ENCODE data around the gene ITGAD.
A peak's percentile ranks its signal among the peaks of the same experiment; 100 is the strongest.

ITGAD gene

GRCh38 chr16:31459687-31460581 lies 66.8 kb downstream of the ITGAD start:
- ATAC-seq = peak; percentile 82
- TF ChIP-seq TOX (CRISPR knock-in tag; IDR thresholded peaks at IDR 0.05; ENCODE audit: borderline replicate concordance) (no peak), CREB5 (CRISPR knock-in tag; IDR thresholded peaks at IDR 0.05; ENCODE audit: low read depth) (no peak), CSRNP3 (CRISPR knock-in tag; IDR thresholded peaks at IDR 0.05) (0 out of 2 replicates have a peak, but pooled peaks have one; percentile 27), ZC3H10 (CRISPR knock-in tag; IDR thresholded peaks at IDR 0.05) (no peak)

- TF ChIP-seq BACH2 (CRISPR knock-in tag; IDR thresholded peaks at IDR 0.05; ENCODE audit: borderline replicate concordance) (no peak), ESRRG (CRISPR knock-in tag; IDR thresholded peaks at IDR 0.05) (no peak), POU6F1 (CRISPR knock-in tag; IDR thresholded peaks at IDR 0.05; ENCODE audit: borderline replicate concordance, low read depth) (no peak), ZFP3 (CRISPR knock-in tag; IDR thresholded peaks at IDR 0.05) (no peak), GLIS3 (CRISPR knock-in tag; IDR thresholded peaks at IDR 0.05) (no peak), ZFP30 (CRISPR knock-in tag; IDR thresholded peaks at IDR 0.05) (no peak), PATZ1 (CRISPR knock-in tag; IDR thresholded peaks at IDR 0.05; ENCODE audit: borderline replicate concordance) (no peak), TCF4 (CRISPR knock-in tag; IDR thresholded peaks at IDR 0.05; ENCODE audit: borderline replicate concordance) (no peak), ZNF8 (CRISPR knock-in tag; IDR thresholded peaks at IDR 0.05) (no peak), SNAI2 (CRISPR knock-in tag; IDR thresholded peaks at IDR 0.05) (no peak), ARNTL (CRISPR knock-in tag; IDR thresholded peaks at IDR 0.05; ENCODE audit: borderline replicate concordance, low read depth) (no peak), OSR1 (CRISPR knock-in tag; IDR thresholded peaks at IDR 0.05) (no peak), CSDC2 (CRISPR knock-in tag; IDR thresholded peaks at IDR 0.05) (no peak), PPARA (CRISPR knock-in tag; IDR thresholded peaks at IDR 0.05; ENCODE audit: borderline replicate concordance) (no peak)
- peak; percentile 6 for ATAC-seq
Observed at GRCh38 chr16:31460582-31461002, 67.5 kb downstream of the ITGAD start.

GRCh38 chr16:31461201-31461920 lies 68.2 kb downstream of the ITGAD start:
- ATAC-seq = no peak
- TF ChIP-seq ZFP3 (CRISPR knock-in tag; IDR thresholded peaks at IDR 0.05) (no peak), ISL1 (CRISPR knock-in tag; IDR thresholded peaks at IDR 0.05) (no peak), ZNF8 (CRISPR knock-in tag; IDR thresholded peaks at IDR 0.05) (no peak)

GRCh38 chr16:31461921-31462804 lies 69.0 kb downstream of the ITGAD start:
- ATAC-seq = no peak
- TF ChIP-seq TSHZ2 (CRISPR knock-in tag; IDR thresholded peaks at IDR 0.05) = no peak
- no peak for TF ChIP-seq OSR1 (CRISPR knock-in tag; IDR thresholded peaks at IDR 0.05)
- no peak for TF ChIP-seq CSDC2 (CRISPR knock-in tag; IDR thresholded peaks at IDR 0.05)
- TF ChIP-seq PPARA (CRISPR knock-in tag; IDR thresholded peaks at IDR 0.05; ENCODE audit: borderline replicate concordance) = no peak
- no peak for TF ChIP-seq ARNTL (CRISPR knock-in tag; IDR thresholded peaks at IDR 0.05; ENCODE audit: borderline replicate concordance, low read depth)
- no peak for TF ChIP-seq CSRNP3 (CRISPR knock-in tag; IDR thresholded peaks at IDR 0.05)
- TF ChIP-seq ZNF70 (CRISPR knock-in tag; IDR thresholded peaks at IDR 0.05) = no peak
